NCI-H187 (cell line): ENCODE results near the gene TUT1.
"Not testable (repeated sequence)": the region's sequence is repeated elsewhere in the genome, so short reads cannot be mapped to it uniquely, and the experiment has no call there.

Experiments
- DNase-seq, 2 experiments: peaks; one replicate each; lab custom pipeline; 2025; lab: John Stamatoyannopoulos, UW

Gene TUT1

DNA sequence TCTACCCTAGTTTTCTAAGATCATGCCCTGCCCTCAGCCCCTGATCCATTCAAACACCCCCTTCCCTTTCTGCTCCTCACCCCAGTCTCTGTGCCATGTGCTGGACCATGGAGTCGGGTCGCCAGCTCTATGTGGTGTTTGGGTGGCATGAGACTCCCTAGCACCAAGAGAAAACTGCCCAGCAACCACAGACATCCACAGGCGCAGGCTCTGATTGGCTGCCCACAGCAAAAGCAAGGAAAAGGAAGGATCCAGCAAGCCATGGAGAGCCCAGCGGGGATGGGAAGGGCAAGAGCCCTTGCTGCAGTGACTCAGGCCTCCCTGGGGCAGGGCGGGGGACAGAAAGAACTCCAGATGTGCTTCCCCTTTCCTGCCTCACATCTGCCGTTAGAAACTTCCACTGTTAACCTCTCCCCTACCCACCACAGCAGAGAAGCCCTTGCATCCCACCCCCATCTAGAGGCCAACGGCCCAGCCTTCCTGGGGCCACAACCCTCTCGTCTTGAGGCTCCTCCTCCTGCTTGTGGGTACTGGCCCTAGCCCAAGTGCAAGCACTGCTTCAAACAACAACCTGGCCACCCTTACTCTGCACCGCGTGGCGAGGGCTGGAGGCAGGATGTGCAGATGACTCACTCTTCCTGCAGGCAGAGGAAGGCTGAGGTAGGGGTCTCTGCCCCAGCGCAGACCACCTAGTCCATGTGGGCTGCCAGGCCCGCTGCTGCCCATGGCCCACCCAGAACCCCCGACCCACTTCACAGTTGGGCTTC is 35.0 kb downstream of the TUT1 start:
- no peak for DNase-seq

DNA sequence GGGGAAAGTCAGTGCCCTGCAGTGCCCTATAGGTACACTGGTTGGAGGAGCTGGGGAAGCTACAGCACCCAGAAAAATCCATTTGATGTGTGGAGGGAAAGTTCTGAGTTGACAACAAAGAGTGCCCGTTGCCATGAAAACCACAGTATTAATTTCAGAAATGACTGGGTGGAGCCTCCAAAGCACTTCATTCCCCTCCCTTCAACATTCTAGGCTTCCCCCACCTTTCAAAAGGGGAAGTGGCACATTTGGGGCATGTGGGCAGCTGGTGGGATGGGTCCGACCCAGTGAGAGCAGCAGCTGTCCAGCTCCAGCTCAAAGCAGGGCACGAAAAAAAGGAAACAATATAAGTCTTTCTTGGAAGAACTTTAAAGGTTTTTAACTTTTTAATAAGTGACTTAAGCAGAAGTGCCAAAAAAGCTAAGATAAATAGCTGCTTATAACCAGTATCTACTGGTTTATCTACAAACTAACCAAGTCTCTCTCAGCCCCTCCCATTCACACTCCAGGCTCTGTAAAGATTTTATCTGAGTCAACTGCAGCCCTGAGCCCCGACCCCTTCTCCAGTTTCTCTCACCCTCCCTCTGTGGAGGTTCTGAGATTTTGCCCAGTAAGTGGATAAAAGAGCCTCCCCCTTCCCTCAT is 35.7 kb downstream of the TUT1 start:
- no peak for DNase-seq

DNA sequence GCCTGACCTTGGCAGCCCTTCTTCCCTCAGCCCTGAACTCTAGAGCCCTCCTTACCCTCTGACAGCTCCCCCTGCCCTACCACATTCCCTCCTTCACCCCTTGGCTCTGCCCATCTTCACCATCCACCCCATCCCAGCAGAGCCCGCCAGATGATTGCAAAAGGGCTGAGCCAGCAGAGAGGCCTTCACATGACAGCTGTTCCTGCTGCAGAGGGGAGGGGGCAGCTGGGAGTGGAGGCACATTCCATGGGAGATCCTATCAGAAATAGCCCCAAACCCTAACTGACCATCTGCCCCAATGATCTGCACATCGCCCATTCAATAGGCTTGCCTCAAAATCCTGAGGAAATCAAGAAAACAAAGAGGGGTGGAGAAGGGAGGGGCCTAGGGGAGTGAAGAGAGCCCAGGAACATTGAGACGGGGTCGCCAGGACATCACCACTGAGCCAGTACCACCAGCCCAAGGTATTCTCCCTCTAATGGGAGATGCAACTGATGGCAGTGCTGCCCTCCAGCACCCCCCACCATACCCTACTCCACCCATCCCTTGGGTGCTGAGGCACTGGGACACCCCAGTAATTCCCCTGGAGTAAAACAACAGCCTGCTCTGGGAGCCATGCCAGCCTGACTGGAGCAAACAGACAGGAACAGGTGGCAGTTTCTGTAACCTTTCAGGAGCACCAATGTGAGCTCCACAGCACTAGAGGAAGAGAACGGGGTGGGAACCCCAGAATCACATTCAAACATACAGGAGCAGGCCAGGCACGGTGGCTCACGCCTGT is 36.7 kb downstream of the TUT1 start:
- DNase-seq = no peak

DNA sequence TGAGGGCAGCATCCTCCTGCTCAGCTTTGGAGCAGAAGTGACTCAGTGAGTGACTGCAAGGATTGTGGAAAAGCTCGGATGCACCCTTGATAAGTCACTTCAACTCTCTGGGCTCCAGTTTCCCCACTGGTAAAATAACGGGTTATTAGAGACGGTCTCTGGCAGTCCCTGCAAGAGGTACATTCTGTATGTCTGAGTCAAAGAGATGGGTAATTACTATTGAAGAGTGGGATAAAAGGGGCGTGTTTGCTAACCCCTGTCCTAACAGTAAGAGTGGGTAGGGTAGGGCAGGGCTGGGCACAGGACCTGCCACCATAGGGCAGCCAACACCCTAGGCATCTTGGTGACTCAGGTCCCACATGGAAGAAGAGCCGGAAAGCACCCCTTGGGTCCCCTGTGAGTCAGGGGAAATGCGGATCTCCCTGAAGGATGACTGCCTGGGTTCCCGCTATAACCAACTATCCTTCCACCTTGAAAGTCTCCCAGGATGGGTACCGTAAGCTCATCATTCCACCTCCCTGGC is 37.4 kb downstream of the TUT1 start:
- no peak for DNase-seq

DNA sequence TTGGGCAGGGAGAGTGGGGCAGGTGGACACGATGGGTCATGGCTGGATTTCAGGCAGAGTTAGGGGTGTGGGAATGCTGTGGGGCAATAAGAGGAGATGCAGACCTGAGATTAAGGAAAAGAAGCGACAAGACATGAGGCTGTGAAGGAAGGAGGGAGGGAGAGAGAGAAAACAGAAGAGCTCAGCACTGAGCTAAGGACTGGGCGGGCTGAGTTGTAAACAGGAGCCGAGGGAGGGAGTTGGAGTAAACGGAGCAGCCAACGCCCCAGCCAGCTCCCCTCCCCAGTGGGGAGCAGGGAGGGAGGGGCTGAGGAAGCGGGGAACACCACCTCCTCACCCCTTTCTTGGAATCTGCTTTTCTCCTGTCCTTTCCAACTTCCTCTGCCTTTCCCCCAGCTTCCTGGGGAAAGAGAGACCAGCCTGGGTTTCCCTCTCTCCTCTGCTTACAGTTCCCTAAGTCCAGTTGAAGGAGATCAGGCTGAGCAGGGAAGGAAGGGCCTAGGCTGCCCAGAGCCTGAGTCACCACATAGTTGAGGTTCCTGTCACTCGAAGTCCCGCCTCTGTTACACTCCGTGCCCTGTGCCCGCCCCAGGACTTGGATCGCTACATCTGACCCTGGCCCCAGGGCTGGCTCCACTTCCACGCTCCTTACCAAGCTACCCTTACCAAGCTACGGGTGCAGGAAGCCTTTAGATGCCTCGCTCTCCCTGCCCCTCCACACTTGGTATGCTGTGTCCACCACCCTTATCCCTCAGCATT is 38.1 kb downstream of the TUT1 start:
- DNase-seq = no peak

DNA sequence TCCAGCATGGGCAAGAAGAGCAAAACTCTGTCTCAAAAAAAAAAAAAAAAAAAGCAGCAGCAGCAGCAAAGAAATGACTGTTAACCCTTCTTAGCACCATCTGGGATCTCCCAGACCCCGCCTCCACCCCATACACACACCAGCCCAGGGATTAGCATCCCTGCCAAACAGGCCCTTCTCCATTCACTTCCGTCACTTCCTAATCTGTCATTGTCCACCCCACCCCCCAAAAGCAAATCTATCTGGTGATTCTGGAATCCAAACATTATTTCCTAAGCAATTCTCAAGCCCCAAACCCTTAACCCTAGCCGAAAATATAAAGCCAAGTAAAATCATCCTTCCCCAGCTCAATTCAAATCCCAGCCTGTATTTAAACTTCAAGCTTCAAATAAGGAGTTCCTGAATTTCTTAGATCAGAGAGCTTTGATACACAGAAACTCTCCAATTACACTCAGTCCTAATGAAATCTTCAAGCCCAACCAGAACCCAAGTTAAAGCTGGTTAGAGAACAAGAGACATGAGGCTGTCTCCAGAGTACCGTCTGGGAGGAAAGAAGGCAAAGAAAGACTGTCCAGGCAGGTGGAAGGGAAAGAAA is 38.7 kb downstream of the TUT1 start:
- no peak for DNase-seq

DNA sequence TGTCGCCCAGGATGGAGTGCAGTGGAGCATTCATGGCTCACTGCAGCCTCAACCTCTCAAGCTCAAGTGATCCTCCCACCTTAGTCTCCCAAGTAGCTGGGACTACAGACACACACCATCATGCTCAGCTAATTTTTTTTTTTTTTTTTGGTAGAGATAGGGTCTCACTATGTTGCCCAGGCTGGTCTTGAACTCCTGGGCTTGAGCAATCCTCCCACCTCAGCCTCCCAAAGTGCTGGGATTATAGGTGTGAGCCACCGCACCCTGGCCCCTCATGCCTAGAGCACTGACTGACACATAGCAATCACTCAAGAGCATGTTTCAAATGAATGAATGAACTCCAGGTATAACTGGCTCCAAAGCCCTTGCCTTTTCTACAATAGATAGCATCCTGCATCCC is 40.8 kb downstream of the TUT1 start:
- not testable (repeated sequence) for DNase-seq

DNA sequence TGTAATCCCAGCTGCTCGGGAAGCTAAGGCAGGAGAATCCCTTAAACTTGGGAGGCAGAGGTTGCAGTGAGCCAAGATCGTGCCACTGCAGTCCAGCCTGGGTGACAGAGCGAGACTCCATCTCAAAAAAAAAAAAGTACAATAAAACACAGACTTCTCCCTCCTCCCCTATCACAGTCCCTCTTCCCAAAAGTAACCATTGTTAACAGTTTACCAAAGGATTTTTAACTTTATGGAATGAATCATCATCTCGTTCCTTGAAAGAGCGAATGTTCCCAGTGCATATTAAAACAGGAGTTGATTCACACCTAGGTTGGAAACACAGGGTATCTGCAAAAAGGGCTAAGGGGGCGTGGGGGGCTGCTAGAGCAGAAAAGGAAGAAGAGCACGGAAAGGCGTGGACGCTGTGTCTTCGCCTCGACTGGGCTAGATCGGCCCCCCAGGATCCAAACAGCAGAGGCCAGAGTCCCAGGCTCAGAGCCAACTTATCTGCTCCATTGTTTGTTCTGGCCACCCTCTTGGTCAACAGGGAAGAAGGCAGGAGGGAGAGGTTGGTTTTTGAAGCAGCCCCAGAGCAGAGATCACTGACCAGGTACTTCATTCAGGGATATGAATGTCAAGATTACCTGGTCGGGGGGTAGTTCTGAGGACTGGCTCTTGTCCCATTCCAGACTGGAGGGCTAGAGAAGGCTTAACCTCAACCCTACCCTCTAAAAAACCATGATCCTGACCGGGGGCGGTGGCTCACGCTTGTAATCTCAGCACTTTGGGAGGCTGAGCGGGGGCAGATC is 42.6 kb downstream of the TUT1 start:
- DNase-seq = no peak

DNA sequence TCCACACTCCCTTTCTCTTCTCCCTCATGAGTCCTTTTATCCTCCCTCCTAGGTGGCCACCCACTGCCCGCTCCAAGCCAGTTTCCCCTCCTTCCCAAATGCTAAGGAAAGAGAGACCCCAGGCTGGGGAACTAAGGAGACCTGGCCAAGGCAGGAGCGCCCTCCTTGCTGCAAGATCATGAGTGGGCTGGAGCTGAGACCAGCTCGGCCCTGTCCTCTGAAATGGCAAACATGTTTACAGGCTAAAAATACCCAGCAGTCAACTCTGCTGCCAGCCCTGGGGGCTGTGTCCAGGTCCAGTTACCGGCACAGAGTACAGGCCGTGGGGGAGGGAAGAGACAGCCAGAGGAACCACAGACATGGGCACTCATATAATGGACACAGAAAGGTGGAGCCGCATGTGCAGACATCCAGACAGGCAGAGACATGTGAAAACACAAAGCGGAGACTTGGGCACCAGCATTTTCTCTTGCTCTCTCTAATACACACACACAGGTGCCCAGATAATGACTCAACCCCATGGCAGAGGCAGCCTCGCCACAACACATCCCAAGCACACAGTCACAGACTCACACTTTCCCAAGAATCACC is 43.5 kb downstream of the TUT1 start:
- no peak for DNase-seq

DNA sequence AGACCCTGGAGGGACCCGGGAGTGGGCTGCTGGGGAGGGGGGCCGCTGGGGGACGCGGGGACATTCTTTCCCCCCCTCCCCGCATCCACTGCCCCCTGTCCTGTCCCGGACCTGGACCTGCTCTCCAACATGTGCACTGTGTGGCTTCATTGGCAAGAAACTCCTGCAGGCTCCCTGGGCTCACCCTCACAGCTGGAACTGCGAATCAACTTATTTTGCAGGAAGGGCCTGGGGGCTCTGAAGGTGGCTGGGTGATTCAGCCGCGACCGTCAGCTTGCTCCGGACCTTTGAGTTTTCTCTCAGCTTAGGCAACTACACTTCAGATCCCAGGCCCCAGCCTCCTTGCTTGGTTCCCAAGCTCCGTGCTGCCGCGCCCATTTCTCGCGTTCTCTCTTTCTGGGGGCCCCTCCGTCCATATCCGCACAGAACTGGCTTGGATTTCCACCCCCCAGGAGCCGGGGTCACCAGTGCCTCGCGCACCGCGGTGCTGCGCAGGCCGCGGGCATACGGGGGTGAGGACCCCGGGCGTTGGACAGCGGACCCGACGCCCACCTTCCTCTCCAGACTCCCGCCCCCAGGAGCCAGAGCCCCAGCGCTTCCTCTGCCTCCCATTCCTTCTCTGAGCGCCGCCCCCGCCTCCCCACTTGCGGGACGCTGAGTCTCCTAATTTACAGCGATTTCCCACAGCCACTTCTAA is 44.2 kb downstream of the TUT1 start:
- DNase-seq = no peak

DNA sequence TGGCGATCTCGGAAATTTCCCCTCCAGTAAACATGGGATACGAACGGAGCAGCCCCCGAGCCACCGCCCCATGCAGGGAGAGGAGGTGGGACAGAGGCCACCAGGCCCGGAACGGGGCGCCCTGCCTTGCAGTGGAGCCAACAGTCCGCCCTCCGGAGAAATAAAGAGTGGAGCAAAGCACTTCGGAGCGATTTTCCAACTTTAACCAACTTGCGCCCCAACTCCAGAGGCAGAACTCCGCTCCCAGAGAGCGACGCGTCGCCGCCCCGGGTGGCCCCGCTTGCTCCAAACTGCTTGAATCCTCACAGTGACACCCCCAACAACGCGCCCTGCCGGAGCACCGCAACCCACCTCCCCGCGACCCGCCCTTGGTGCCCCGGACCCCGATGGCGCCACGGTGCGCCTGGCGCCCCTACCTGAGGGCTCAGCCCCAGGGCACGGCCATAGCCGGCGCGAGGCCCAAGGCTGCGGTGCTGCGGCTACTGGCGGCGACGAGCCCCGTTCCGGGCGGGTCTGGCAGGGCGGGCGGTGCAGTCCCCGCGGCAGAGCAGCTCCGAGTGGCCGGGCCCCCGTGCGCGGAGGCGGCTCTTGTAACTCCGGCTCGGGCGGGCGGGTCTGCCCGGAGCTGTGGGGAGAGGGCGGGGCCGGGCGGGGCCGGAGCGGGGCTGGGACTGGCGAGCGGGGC is 44.9 kb downstream of the TUT1 start, which contains the start of gene AHNAK:
TSS of gene AHNAK (minus strand) at position 563 of the 685 bp plus-strand sequence. CDS start 10,708 bp downstream, outside the sequence.
- DNase-seq = no peak

DNA sequence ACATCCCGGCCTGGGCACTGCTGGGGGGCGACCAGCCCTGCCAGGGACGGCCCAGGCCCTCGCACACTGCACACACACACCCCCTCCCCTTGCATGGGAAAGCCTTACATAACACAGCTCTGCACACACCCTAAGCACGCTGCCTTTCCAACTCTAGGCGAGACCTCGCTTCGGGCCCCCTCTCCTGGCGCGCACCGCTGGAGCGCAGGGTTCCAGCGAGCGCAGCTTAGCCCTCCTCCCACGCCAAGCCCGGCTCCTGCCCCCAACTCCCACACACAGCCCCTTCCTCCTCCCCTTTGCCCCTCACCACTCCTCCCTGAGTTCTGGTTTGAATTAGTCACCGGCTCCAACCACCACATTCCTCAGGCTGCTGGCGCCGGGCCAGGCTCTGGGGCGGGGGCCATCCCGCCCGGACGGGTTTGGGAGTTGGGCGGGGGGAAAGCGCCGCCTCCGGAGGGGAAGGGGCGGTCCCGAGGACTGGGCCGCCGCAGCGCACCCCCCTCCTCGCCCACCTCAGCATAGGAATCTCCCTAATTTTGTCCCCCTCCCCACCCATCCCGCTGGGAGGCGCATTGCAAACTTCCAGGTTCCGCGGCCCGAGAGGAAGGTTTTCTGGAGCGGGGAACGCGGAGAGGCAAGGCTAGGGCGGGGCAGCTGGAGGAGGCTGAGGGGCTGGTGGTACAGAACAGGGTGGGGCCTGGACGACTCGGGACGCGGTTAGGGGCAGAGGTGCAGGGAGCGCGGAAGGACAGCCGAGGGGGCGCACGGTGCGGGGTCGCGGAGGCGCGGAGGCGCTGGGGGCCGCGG is 45.7 kb downstream of the TUT1 start:
- no peak for DNase-seq

DNA sequence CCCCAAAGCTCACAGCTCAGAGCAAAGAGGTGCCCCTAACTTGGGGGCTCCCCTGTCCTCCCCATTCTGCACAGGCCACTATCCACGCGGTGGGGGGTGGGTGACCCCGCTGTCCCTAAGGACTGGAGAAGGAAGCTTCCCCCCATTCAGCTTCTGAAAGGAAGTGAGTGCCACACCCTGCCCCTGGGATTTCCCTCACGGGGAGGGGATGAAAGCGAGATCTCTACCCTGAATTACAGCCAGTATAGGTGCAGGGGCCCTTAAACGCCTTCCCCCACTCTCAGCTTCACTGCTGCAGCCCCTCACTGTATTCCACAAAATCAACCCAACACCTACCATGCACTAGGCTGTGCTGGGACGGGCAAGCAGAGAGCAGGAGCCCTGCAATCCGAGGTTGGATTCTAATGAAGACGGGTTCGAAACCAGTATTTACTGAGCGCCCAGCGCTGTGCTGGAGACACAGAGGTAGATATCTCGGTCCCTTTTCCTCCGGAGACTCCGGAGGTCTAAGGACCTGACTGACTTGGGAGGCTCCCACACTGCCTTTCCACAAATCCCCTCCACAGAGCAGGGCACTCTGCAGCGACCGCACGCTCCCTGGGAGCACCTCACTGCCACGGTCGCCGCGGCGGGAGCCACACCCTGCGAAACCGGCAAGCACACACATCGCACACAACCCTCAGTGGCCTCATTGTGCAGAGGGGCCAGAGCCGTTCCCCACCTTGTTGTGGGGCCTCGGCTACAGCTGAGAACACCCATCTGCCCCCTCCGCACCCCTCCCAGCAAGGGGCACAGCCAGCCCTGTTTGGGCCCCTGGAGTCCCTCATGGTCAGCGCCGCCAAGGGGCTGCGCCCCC is 46.5 kb downstream of the TUT1 start:
- no peak for DNase-seq

DNA sequence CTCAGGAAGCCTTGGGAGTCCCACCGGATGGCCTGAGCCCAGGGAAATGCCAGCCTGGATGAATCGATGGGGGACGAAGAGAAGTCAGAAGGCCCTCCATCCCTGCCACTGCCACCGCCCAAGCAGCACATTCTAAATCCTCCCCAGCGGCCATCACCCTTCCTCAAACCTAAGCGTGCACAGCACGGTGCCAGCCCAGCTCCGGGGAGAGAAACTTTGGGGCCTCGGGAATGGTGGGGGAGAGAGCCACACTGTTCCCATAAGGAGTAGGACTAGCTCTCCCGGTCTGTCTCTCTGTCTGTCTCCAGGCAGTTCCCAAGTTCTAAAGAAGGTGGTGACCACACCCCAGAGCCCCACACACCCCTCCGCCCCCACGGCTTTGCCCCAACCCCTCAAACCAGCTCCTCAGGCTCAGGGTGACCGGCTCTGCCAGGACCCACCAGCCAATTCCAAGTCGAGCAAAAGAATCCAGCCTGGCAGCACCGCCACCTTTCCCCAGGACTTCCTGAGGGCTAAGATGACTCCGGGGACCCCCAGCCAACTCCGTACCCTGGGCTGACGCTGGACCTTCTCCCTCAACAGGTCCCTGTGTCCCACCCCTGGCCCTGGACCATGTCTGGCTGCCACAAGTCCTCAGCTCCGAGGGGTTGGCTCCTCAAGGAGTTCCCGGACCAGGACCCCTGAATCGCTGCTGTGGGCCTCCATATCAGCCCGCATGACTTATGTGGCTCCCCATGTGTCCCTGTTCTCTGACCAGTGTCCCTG is 47.5 kb downstream of the TUT1 start:
- DNase-seq = no peak

DNA sequence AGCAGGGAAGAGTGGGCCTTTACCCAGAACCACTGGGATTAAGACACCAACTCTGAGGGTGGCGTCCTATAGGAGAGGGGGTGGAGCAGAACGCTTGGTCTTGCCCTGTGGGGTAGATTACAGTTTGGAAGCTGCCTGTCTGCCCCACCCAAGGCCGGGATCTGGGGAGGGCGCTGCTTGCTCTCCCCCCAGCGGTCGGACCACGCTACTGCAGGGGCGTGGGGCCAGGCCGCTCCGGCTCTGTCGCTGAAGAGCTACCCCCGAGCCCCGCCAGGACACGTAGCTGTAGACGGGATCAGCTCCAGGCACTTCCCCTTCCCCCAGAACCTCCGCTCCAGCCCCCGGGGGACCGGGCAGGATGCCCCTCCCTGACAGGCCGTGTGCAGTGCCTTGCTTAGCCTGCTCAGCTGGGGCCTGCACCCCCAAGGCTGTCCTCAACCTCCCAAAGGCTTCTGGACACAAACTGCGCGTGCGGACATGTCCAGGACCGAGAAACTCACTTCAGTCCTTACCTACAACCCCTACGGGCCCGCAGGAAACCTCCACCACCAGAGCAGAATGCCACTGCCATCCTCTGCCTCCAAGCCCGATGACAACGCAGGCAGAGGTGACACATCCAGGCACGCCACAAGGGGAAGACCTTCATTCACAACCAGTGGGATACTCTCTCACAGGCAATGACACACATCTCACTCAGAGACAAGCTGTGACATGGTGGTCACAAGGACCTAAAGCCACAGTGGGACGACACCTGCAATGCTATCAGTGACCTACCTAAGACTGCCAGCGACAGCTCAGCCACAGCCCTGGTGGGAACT is 48.4 kb downstream of the TUT1 start:
- DNase-seq = peak; percentile 32 to 57
